NCI-H2196 (cell line): ENCODE data around the gene KCNB1.
"Not testable (repeated sequence)": the region's sequence is repeated elsewhere in the genome, so short reads cannot be mapped to it uniquely, and the experiment has no call there.

Experiments used
- DNase-seq: peaks from one replicate; lab custom pipeline; 2025; ENCODE audit not compliant: unreplicated experiment; lab: John Stamatoyannopoulos, UW

Gene KCNB1

GRCh38 chr20:49330701-49331615 is 151.5 kb downstream of the KCNB1 start:
- no peak for DNase-seq

- DNase-seq: no peak
These were observed 153.7 kb downstream of the KCNB1 start for GRCh38 chr20:49328790-49329189.

GRCh38 chr20:49326026-49326425 is 156.4 kb downstream of the KCNB1 start:
- DNase-seq: no peak

- no peak for DNase-seq
These were observed 158.2 kb downstream of the KCNB1 start for GRCh38 chr20:49324306-49324705.

- peak; percentile 60 for DNase-seq
These were observed 158.7 kb downstream of the KCNB1 start for GRCh38 chr20:49323622-49324238.

- peak; percentile 35 for DNase-seq
These were observed 162.0 kb downstream of the KCNB1 start for GRCh38 chr20:49320460-49320859.

GRCh38 chr20:49319208-49319809 is 163.2 kb downstream of the KCNB1 start:
- no peak for DNase-seq

- DNase-seq: no peak
These were observed 163.8 kb downstream of the KCNB1 start for GRCh38 chr20:49318430-49319207.

GRCh38 chr20:49318091-49318429 is 164.4 kb downstream of the KCNB1 start:
- no peak for DNase-seq

GRCh38 chr20:49316704-49317103 is 165.8 kb downstream of the KCNB1 start:
- DNase-seq: no peak

- no peak for DNase-seq
These were observed 166.9 kb downstream of the KCNB1 start for GRCh38 chr20:49315580-49315979.

GRCh38 chr20:49314052-49314451 is 168.4 kb downstream of the KCNB1 start:
- not testable (repeated sequence) for DNase-seq
